Neural cell (in vitro differentiated cells): ENCODE data around the gene FLOT2. TPM values are rescaled to one million over a fixed set of nuclear protein-coding genes. Genes with fewer than 3 reads are reported as not detected.

Source experiments
- H2AFZ ChIP-seq: fragments of 200-600, 300-800 bp; sonication (generic), shearing (Covaris generic); 2 replicates; pipeline ENCODE4 v1.6.0; 2014; ENCODE audit warnings: low read depth, mild to moderate bottlenecking, antibody characterized with exemption, low read length, moderate library complexity
- H3F3A ChIP-seq: fragments of 200-600 bp; shearing (Covaris generic); 2 replicates; pipeline ENCODE4 v1.6.1; 2016; ENCODE audit warnings: mild to moderate bottlenecking, moderate library complexity, mixed read lengths, antibody characterized with exemption, low read length; ENCODE audit not compliant: insufficient read depth, poor library complexity, severe bottlenecking
- H3K27ac ChIP-seq: fragments of 200-600, 300-800 bp; sonication (generic), shearing (Covaris generic); 2 replicates; pipeline ENCODE4 v1.5.1; 2014; ENCODE audit warnings: mild to moderate bottlenecking, low read length, moderate library complexity
- H3K27me3 ChIP-seq: fragments of 300-800, 200-600 bp; sonication (generic), shearing (Covaris generic); 2 replicates; pipeline ENCODE4 v1.6.0; 2014; ENCODE audit warnings: mild to moderate bottlenecking, low read depth, low read length, moderate library complexity; ENCODE audit not compliant: insufficient read depth
- H3K36me3 ChIP-seq: fragments of 300-800, 200-600 bp; sonication (generic), shearing (Covaris generic); 2 replicates; pipeline ENCODE4 v1.5.1; 2014; ENCODE audit warnings: mild to moderate bottlenecking, antibody characterized with exemption, low read length, moderate library complexity; ENCODE audit not compliant: insufficient read depth
- H3K4me2 ChIP-seq: fragments of 300-800, 200-600 bp; sonication (generic), shearing (Covaris generic); 2 replicates; pipeline ENCODE4 v1.6.0; 2014; ENCODE audit warnings: mild to moderate bottlenecking, low read length
- H3K4me3 ChIP-seq: fragments of 300-800, 200-600 bp; sonication (generic), shearing (Covaris generic); 2 replicates; pipeline ENCODE4 v1.5.1; 2014; ENCODE audit warnings: mild to moderate bottlenecking, low read length, moderate library complexity
- H3K79me2 ChIP-seq: fragments of 200-600 bp; shearing (Covaris generic); replicated peaks from 2 replicates; pipeline ENCODE4 v1.6.0; 2014; ENCODE audit warnings: mild to moderate bottlenecking, low read length, moderate library complexity; ENCODE audit not compliant: insufficient read depth
- H3K9ac ChIP-seq: fragments of 300-800, 200-600 bp; sonication (generic), shearing (Covaris generic); 2 replicates; pipeline ENCODE4 v1.6.1; 2016; ENCODE audit warnings: mild to moderate bottlenecking, low read length, mixed read lengths
- H3K9me2 ChIP-seq: fragments of 200-600 bp; shearing (Covaris generic); 2 replicates; pipeline ENCODE4 v1.6.1; 2016; ENCODE audit warnings: mild to moderate bottlenecking, low read length, mixed read lengths; ENCODE audit not compliant: insufficient read depth
- H3K9me3 ChIP-seq: fragments of 200-600, 300-800 bp; sonication (generic), shearing (Covaris generic); 2 replicates; pipeline ENCODE4 v1.6.1; 2016; ENCODE audit warnings: mild to moderate bottlenecking, mixed run types, low read length, moderate library complexity, mixed read lengths
- H4K20me1 ChIP-seq: fragments of 200-600 bp; shearing (Covaris generic); 2 replicates; pipeline ENCODE4 v1.6.1; 2016; ENCODE audit warnings: mild to moderate bottlenecking, mixed run types; ENCODE audit not compliant: insufficient read depth
- EP300 ChIP-seq: fragments of 450-650 bp; conservative IDR thresholded peaks from 2 replicates; pipeline ENCODE4 v1.6.1; 2014; ENCODE audit warnings: antibody characterized with exemption, mild to moderate bottlenecking, moderate library complexity; ENCODE audit not compliant: poor library complexity, severe bottlenecking
- MXI1 ChIP-seq: fragments of 450-650 bp; conservative IDR thresholded peaks from 2 replicates; pipeline ENCODE4 v1.6.1; 2014; ENCODE audit warnings: antibody characterized with exemption, mild to moderate bottlenecking; ENCODE audit not compliant: poor library complexity, severe bottlenecking
- POLR2AphosphoS5 ChIP-seq: IDR thresholded peaks from 2 replicates; pipeline ENCODE4 v1.6.1; 2012
- RAD21 ChIP-seq: fragments of 450-650 bp; conservative IDR thresholded peaks from 2 replicates; pipeline ENCODE4 v1.6.1; 2014; ENCODE audit warnings: antibody characterized with exemption, mild to moderate bottlenecking, moderate library complexity
- REST ChIP-seq: IDR thresholded peaks from 2 replicates; pipeline ENCODE4 v1.6.1; 2012; ENCODE audit warnings: borderline replicate concordance
- SMC3 ChIP-seq: fragments of 450-650 bp; conservative IDR thresholded peaks from 2 replicates; pipeline ENCODE4 v1.6.1; 2014; ENCODE audit warnings: antibody characterized with exemption, mild to moderate bottlenecking, moderate library complexity; ENCODE audit not compliant: poor library complexity
- TAF1 ChIP-seq: IDR thresholded peaks from 2 replicates; pipeline ENCODE4 v1.6.1; 2012; ENCODE audit warnings: low read depth
- polyA plus RNA-seq: library from polyadenylated mRNA; depleted of rRNA; stranded (reverse); fragments of >200 nt; gene quantifications from 2 replicates; pipeline ENCODE4 v1.2.3, GENCODE V29; 2014

FLOT2 gene
- polyA plus RNA-seq, 1 donor from 2014 or later = 27.5 TPM

- Histone ChIP-seq H3K27ac (no peak overlapping the region), H3K4me2 (peak overlapping the region; percentile 99), H3K4me3 (peak overlapping the region; percentile 80), H2AFZ (no peak overlapping the region), H3K9me3 (no peaks in the 10 kb centered on the region), H3F3A (no peaks in the 10 kb centered on the region), H3K79me2 (peaks cover 8% of the 10 kb centered on the region), H3K36me3 (no peaks in the 10 kb centered on the region), H3K9me2 (no peaks in the 10 kb centered on the region), H3K9ac (peak overlapping the region; percentile 77), H3K27me3 (no peaks in the 10 kb centered on the region), H4K20me1 (no peaks in the 10 kb centered on the region)
- no peak for TF ChIP-seq TAF1
- TF ChIP-seq RAD21 = no peak
- no peak for TF ChIP-seq MXI1
- no peak for TF ChIP-seq REST
Observed at GRCh38 chr17:28856028-28856574, 41.4 kb downstream of the FLOT2 start.

GRCh38 chr17:28855336-28855679 lies 42.2 kb downstream of the FLOT2 start:
- no peaks in the 10 kb centered on the region for H3K36me3 ChIP-seq
- peaks cover 8% of the 10 kb centered on the region for H3K79me2 ChIP-seq
- peak overlapping the region; percentile 77 for H3K9ac ChIP-seq
- no peak for TF ChIP-seq RAD21
- TF ChIP-seq SMC3 = no peak
- TF ChIP-seq REST = peak; percentile 0
- TF ChIP-seq POLR2AphosphoS5 = no peak
- no peak for TF ChIP-seq MXI1
- TF ChIP-seq EP300 = no peak
- no peak for TF ChIP-seq TAF1
- peak overlapping the region; percentile 51 for H3K27ac ChIP-seq
- no peaks in the 10 kb centered on the region for H3K9me2 ChIP-seq
- H3K9me3 ChIP-seq = no peaks in the 10 kb centered on the region
- peak overlapping the region; percentile 80 for H3K4me3 ChIP-seq
- H3K4me2 ChIP-seq = peak overlapping the region; percentile 99
- peak overlapping the region; percentile 88 for H2AFZ ChIP-seq
- no peaks in the 10 kb centered on the region for H4K20me1 ChIP-seq
- H3K27me3 ChIP-seq = no peaks in the 10 kb centered on the region
- no peaks in the 10 kb centered on the region for H3F3A ChIP-seq
